CD4-positive, alpha-beta T cell treated with Interleukin-12 subunit alpha and Interleukin-12 subunit beta, for 1 hour (primary cell): ENCODE measurements around the gene SIGLEC12.
"Not testable (repeated sequence)": the region's sequence is repeated elsewhere in the genome, so short reads cannot be mapped to it uniquely, and the experiment has no call there.

Experiments
- DNase-seq: peaks from one replicate; pipeline ENCODE4 v3.0.0-alpha.2; 2020

Gene SIGLEC12

DNA sequence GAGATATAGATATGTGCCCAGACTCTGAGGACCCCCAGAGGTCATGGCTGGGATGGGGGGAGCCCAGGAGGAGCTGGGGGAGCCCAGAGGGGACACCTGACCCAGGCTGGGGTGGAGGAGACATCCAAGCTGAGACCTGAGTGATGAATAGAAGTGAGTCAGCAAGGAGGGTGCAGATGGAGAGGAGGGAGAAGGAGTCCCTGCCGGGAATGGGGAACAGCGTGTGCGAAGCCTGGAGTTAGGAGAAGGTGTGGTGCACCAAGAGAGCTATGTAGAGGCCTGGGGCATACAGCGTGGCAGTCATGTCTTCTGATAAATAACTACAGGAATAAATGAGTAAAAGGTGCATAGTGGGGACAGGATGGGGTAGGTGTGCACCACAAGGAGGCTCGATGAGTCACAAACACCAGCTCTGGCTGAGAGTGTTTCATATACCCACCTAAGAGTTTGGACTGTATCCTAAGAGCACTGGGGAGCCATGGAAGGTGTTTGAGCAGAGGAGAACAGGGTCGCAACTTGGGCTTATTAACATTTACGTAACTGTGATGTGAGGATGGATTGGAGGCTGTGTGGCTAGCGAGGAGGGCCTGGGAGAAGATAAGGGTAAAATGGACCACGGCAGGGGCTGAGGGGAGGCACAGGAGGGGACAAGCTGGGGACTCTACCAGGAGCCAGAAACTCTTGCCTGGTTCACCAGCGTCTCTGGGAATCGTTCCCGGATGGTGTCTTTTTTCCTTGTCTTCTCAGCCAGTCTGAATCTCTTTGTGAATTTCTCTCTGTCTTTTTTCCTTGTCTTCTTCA lies 21.9 kb downstream of the SIGLEC12 start:
- DNase-seq, result no peak

DNA sequence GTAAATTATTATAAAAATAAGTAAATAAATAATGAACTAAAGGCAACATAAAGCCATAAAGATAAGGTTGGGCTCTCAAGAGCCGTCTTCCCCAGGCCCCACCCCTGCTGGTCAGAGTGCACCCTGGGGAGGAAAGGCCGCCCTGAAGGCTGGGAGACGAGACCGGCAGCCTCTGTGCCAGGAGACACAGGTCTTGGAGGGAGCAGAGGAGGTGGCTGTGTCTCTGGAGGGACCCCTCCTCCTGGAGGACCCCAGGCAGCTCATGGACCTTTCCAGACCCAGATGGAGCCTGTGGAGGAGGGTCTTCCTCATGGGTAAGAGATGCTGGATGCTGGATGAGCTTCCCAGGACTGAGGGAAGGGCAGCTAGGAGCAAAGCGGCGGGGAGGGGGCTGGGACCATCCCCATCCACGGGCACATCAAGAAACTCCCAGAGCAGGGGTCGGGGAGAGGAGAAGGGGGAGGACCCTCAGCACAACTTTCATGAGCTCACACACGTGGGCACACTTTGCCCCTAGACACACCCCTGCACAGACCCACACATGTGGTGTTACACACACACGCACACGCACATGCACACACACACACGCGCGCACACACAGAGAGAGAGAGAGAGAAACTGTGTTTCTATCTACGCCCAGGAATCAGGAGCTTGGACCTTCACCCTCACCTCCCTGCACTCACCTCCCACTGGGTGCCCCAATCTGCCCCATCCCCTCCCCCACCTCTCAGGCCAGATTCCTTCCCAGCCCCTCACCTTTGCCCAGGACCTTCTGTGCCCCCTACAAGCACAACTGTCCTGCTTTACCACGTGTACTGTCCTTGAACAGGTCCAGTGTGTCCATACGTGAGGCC lies 23.0 kb downstream of the SIGLEC12 start, which contains the start of gene CEACAM18:
Gene CEACAM18 (plus strand): TSS at position 159 of the 854 bp plus-strand sequence.
- DNase-seq, result no peak

DNA sequence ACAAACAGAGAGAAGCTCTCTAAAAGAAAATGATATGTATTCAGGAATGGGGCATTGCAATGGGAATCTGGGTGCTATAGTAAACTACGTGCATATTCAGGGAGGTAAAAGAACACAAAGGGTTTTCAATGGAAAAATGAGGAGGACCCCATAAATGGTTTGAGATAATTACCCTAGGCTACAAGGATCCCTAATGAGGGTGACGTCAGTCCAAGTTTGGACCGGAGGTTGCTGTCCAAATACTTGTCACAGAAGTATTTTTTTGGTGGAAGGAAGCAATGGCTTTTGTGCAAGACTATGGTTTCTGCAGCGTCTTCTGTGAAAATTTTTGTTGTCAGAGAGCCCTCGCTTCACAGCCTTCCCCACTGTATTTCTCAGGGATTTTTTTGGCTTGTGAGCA lies 24.3 kb downstream of the SIGLEC12 start:
- DNase-seq, result no peak

DNA sequence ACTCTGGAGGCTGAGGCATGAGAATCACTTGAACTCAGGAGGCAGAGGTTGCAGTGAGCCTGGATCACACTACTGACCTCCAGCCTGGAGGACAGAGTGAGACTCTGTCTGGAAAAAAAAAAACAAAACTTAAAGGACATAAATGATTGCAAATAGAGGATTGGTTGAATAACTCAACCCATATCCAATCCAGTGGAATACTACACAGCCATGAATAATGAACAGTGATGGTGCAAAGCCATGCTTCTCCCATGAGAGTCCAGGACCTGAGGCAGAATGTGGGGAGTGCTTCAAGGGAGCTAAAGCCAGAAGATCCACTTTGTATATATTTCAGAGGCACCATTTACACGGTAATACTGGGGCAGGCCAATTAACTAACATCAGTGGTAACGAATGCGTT lies 25.4 kb downstream of the SIGLEC12 start:
- no peak for DNase-seq

DNA sequence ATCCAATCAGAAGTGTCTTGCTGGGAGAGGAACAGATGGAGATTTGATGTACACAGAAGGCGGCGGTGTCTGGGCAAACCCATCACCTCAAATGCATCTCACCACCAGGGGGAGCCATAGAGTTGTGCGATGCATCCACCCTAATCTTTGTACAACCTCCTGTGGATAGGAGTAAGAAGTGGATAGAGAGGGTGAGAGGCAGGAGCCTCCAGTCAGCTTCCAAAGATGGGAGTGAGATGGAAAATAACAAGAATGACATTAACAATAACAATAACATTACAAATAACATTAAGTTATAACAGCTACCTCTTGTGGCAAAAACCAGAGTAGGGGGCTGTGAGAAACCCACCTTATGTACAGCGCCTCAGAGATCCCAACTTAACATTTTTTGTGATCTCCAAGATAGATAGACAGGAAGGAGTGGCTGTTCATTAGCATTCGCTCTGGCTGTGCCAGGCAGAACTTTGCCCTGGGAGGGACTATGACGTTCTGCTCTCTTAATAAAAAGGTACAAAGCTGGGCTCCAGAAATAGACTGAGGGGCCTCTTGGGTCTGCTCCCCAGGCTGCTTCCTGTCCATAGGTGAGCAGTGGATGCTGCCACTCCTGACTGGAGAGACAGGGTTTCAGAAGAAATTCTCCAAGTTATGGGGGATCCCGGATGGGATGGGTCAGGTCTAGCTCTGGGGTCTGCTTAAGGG lies 28.4 kb downstream of the SIGLEC12 start:
- peak; percentile 70 for DNase-seq

DNA sequence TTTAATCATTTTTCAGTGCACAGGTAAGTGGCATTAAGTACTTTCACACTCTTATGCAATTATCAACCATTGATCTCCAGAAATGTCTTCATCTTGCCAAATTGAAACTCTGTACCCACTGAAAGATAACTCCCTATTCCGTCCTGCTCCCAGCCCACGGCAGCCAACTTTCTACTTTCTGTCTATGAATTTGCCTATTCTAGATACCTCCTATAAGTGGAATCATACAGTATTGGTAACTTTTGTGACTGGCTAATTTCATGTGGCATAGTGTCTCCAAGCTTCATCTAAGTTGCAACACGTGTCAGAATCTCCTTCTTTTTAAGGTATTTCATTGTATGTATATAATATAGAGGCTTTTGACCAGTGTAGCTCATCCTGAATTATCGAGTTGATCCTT lies 29.0 kb downstream of the SIGLEC12 start:
- DNase-seq, result no peak

DNA sequence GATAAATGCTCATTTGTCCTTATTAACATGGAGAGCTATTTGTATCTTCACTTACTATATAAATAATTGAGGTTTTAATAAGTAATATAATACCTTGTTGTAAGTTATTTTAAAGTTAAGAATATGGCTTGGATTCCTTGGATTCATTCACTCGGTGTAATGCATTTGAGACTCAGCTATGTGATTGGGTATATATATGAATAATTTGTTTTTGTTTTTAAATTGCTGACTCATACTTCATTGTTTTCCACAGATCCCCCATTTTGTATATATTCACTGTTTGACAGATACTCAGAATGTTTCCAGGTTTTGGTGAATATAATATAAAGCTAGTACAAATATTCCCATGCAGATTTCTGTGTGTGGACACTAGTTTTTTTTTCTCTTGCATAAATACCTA lies 30.1 kb downstream of the SIGLEC12 start:
- DNase-seq, result no peak

DNA sequence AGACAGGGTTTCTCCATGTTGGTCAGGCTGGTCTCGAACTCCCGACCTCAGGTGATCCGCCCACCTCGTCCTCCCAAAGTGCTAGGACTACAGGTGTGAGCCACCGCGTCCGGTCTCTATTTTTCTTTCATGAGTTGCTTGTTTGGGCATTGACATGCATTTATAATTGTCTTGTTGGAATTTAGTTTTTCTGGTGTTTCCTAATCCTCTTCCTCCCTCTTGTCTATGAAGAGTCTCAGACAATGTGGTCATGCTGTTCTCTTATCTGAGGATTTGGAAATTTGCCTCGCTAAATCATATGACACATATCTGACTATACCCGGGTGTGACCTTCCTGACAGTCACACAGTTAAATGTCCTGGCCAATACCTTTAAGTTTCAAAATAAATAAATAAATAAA lies 30.6 kb downstream of the SIGLEC12 start:
- DNase-seq, result no peak

DNA sequence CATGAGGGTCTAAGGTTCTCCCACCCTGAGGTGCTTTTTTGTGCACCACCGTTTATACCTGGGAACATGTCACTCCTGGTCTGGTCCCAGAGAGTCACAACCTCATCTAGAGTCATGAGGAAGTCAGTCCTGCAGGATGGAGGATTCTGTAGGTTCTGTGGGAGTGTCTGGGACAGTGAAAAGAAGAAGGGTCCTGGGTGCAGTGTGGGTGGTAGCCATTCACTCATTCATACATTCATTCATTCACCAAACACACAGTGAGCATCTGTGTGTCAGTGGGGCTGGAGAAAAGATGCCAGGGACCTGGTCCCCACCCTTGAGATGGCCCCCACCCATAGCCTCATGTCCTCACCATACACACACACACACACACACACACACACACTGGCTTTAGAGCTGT lies 32.0 kb downstream of the SIGLEC12 start:
- no peak for DNase-seq

DNA sequence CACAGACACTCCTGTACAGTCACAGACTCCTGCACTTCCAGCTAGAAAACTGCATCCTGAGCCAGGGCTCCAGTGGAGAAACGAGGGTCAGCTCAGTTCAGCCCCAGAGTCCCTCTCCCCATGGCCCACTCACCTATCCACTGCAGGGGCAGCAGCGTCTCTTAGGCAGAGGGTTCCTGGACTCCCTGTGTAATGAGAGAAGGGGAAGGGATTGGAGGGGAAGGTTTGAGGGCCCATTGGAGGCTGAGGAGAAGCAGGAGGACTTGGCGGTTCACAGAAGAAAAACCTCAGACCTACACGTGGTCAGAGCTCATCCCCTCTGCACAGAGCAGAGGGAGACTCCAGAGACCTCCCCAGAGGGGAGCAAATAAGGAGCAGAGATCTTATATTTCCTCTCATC lies 32.4 kb downstream of the SIGLEC12 start:
- no peak for DNase-seq

DNA sequence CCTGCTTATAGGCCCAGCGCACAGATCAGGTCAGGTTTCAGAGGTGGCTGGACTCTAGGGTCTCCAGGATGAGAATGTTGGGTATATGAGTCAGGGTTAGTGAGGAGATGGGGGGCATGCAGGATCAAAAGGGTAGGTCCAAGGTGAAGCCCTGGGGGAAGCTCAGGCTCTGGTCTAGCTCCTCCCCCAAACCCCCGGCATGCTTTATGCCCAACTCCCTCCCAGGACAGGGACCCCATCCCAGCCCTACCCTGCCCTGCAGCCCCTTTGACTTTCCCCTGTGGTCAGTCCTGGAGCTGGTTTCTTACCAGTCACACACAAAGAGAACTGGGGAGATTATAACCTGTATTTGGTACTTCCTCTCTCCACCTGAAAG lies 33.1 kb downstream of the SIGLEC12 start:
- no peak for DNase-seq

DNA sequence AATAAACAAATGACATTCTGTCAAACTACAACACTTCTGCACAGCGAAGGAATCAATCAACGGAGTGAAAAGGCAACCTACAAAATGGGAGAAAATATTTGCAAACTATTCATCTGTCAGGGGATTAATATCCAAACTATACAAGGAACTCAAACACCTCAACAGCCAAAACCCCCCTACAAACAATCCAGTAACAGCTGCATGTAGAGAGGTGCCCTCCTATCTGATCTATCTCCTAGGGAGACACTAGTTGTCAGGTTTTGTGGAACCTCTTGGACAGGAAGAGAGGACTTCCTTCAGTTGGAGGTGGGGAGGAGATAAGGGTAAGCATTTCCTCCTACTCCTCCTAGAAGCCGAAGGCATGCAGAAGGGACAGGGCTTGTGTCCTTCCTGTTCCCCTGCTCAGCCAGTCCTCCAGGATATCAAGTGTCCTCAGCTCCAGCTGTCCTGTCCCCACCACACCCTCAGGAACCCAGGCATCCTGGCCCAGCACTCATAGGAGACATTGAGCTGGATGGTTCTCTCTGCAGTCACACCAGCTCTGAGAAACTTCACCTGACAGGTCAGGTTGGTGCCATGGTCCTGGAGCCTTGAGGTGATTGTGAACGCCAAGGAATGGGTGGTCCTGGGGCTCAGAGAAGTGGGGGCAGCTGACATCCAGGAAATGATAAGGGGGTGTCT lies 33.6 kb downstream of the SIGLEC12 start:
- no peak for DNase-seq

DNA sequence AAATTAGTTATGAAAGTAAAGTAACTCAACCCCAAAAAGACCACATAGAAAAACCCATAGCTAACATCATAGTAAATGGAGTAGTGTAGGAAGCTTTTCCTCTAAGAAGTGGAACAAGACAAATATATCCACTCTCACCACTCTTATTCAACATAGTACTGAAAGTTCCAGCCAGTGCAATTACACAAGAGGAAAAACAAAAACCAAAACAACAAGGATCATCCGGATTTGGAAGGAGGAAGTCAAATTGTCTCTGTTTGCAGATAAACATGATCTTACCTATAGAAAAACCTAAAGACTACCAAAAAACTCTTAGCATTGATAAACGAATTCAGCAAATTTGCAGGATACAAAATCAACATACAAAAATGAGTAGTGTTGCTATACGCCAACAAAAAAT lies 34.9 kb downstream of the SIGLEC12 start:
- DNase-seq, result no peak

DNA sequence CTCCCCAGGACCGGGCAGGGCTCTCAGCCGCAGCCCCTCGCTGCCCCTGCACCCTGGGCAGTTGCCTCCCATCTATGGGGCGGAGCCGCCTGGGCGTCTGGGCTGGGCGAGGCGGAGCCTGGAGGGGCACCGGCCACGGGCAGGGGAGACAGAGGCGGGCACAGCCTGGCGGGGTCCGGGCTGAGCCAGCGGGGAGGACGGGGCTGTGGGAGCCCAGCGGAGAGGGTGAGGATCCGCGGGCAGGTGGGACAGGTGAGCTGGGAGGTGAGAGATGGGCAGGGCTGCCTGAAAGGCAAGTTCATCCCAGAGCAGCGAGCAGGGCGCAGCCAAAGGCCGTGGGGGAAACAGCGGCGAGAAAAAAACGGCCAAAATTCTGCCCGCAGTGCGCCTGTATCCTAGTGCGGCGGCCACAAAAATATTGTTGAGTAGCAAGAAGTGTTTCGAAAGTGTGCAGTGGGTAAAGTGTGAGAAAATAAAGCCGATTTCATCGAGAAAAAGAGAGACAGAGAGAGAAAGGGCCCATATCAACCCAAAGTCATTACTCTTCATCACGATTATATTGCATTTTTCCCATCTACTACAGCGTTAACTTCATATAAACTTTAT lies 37.5 kb downstream of the SIGLEC12 start:
- DNase-seq, result not testable (repeated sequence)

DNA sequence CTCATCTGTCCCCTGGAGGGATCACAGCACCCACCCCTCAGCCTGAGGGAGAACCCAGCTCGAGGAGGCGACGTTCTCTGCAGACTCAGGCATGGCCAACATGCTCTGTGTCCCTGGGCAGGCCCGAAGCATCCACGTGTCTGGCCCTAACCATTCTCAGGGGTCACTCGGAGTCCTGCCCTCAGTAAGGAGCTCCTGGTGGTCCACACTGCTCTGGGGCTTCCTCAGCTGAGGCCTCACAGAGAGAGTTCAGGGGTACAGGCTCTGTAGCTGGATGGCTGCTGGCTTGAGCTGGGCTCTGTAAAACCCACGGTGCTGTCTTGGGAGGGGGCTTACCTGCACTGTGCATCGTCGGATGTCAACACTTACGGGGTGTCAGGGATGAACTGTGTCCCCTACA lies 38.9 kb downstream of the SIGLEC12 start:
- DNase-seq, result no peak

DNA sequence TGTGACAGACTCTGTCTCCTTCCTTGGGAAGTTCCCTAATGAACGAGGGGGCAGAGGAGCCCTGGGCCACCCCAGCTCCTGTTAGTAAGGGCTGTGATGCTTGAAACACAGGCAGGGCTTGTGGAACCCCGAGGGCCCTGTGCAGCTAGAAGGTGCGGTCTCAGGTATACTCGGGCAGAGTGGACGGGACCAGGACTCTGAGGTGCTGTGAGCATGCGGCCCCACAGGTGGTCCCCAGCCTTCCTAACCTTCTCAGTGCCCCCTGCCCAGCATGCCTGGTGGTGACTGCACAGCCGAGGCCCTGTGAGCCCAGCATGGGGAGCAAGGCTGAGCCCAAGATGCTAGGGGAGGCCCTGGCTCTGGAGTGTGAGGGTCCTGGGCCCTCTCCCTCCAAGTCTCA lies 39.3 kb downstream of the SIGLEC12 start:
- DNase-seq, result no peak

DNA sequence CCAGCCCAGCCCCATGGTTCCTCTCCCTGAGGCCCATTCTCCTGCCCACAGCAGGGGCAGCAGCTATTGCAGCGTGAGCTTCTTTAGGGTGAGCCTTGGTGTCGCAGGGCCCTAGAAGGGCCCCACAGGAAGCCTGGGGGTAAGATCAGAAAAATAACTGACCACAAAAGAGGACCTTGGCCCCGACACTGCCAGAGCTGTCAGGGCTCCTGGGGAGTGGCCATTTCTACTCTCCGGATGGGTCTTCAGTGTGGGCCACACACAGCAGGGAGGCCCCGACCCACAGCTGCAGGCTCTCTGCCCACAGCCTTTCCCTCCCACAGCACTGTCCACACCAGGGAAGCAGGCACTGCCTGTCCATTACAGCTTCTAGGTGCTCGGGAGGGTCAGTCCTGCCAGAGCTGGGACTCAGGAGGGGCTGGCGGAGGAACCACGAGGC lies 39.9 kb downstream of the SIGLEC12 start:
- no peak for DNase-seq

DNA sequence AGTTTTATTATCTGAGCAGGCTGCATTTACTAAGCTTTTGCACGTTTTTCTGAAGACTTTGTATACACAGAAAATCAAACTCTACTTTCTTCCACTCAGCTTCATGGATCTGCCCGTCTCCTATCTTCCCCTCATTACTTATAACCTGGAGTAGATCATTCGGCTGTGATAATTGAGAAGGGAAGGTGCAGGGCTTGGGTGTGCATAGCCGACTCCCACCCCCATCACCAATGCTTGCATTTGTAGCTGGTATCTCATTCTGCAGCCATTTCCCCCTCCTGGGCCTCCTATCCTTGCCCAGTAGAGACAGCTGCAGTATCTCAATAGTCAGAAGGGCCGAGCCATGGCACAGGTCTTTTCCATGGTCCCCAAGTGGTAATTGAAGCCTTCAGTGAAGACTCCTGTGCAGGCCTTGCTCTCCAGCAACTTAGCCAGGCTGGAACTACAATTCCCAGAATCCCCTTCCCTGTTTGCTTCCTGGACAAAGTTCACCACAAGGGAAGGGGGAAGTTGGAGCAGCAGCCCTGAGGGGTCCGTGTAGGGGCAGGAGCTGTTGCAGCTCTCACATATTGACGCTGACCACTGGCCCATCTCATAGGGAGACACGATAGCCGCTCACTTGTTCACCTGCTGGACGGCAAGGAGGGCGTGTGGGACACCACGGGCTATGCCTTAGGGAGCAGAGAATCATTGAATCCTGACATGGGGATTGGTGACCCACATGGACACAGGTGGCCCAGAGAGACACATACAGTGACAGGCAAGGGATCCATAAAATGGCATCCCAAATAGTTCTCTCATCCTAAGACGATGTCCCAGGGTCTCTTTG lies 41.2 kb downstream of the SIGLEC12 start:
- DNase-seq, result no peak

DNA sequence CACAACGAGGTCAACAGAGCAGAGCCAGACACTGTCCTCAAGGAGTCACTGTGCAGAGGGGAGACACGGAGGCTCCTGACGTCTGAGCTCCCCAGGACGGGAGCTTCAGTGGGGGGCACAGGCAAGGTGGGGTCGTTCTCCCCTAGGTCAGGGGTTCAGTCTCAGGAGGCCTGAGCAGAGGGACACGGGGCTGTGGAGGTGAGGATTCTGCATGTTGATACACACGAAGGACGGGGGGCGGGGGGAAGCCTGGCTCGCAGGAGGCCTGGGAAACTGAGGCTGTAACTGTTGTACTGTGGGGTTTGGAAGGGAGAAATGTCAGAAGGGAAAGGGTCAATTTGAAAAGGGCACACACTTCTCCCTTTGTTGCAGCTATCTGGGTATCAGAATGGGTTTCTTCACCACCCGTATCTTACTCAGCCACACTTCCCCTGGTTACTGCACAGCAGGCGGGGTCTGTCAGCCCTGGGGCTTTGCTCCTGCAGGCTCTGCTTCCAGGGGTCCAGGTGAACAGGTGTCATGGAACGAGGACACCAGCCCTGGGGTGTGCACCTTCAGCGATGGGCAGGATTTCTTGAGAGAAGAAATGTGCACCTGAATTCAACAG lies 42.6 kb downstream of the SIGLEC12 start:
- no peak for DNase-seq

DNA sequence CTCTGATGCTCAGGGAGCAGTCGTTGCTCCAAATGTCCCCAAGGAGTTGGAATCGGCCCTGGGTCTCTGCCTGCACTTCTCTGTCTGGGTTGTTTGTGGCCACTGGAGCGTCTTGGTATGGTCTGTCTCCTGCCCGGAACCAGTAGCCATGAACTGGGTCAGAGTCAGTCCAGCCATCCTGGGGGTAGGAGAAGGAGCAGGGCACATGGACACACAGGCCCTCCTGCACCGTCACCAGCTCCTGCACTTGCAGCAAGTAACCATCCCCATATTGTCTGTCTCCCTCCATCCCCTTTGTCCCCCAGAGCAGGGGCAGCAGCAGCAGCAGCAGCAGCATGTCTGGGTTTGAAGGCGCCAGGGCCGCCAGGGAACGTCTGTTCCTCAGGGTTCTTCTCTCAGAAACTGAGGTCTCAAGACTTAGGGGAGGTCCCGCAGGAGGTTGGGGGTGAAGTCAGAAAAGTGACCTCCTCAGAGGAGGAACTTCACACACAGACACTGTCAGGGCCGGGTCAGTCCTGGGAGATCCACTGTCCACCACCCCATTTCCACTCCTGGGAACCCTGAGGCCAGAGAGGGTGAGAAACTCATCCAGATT lies 43.5 kb downstream of the SIGLEC12 start, which contains the start of gene SIGLEC8:
Gene SIGLEC8 (minus strand): TSS at position 404 of the 595 bp plus-strand sequence. CDS start 67 bp downstream, at position 337.
- DNase-seq, result no peak
